ENCODE results near the gene LRP6. TPM values are rescaled to one million over a fixed set of nuclear protein-coding genes. Genes with fewer than 3 reads are reported as not detected.

The LRP6 gene
- total and polyA plus RNA-seq, 10 of the 15 experiments (the other 5 are each of a cell fraction or from before 2014, with no cell fraction given), result 1.5 to 14.9 (median 6.1) TPM

DNA sequence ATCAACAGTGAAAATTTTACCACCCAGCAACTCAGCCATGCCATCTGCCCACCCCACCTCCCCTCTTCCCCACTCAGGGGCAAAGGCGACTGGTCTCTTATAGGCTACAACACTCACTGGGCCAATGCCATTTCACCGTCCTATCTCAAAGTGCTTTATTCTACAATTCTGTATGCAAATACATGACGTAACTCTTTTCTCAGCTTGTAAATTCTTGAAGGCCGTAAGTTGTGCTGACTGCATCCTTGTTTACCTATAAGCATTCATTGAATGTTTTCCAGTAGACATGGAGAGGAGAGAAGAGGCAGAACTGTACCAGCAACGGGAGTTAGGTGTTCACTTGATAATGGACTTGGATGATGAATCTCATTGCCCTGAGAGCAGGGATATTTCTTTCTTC is 180.5 kb downstream of the LRP6 start:
- no peak for ATAC-seq
- no peak for TF ChIP-seq SMAD5 (IDR thresholded peaks at IDR 0.05; ENCODE audit: low read depth)
- TF ChIP-seq CREB1 (IDR thresholded peaks at IDR 0.05; ENCODE audit: low read depth), result no peak
- no peak for TF ChIP-seq RFX5 (IDR thresholded peaks at IDR 0.05; ENCODE audit: low read depth, low read length)
- TF ChIP-seq NFXL1 (IDR thresholded peaks at IDR 0.05; ENCODE audit: borderline replicate concordance), result no peak
- TF ChIP-seq, protein P1, sequence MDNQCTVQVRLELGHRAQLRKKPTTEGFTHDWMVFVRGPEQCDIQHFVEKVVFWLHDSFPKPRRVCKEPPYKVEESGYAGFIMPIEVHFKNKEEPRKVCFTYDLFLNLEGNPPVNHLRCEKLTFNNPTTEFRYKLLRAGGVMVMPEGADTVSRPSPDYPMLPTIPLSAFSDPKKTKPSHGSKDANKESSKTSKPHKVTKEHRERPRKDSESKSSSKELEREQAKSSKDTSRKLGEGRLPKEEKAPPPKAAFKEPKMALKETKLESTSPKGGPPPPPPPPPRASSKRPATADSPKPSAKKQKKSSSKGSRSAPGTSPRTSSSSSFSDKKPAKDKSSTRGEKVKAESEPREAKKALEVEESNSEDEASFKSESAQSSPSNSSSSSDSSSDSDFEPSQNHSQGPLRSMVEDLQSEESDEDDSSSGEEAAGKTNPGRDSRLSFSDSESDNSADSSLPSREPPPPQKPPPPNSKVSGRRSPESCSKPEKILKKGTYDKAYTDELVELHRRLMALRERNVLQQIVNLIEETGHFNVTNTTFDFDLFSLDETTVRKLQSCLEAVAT (IDR thresholded peaks at IDR 0.05), result no peak
- TF ChIP-seq, protein P2, sequence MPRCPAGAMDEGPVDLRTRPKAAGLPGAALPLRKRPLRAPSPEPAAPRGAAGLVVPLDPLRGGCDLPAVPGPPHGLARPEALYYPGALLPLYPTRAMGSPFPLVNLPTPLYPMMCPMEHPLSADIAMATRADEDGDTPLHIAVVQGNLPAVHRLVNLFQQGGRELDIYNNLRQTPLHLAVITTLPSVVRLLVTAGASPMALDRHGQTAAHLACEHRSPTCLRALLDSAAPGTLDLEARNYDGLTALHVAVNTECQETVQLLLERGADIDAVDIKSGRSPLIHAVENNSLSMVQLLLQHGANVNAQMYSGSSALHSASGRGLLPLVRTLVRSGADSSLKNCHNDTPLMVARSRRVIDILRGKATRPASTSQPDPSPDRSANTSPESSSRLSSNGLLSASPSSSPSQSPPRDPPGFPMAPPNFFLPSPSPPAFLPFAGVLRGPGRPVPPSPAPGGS (IDR thresholded peaks at IDR 0.05; ENCODE audit: borderline replicate concordance, insufficient read depth, low read depth, low read length, poor library complexity, severe bottlenecking), result no peak
- TF ChIP-seq SRF (IDR thresholded peaks at IDR 0.05; ENCODE audit: low read depth in 2 of 2, low read length in 2 of 2), result no peak
- no peak for TF ChIP-seq ZZZ3 (IDR thresholded peaks at IDR 0.05; ENCODE audit: control insufficient read depth, insufficient read length, low read depth)
- no peak for TF ChIP-seq SMC3 (IDR thresholded peaks at IDR 0.05; ENCODE audit: borderline replicate concordance, low read length)
- TF ChIP-seq STAT3 (IDR thresholded peaks at IDR 0.05; ENCODE audit: low read depth, low read length), result no peak
- TF ChIP-seq, protein P3, sequence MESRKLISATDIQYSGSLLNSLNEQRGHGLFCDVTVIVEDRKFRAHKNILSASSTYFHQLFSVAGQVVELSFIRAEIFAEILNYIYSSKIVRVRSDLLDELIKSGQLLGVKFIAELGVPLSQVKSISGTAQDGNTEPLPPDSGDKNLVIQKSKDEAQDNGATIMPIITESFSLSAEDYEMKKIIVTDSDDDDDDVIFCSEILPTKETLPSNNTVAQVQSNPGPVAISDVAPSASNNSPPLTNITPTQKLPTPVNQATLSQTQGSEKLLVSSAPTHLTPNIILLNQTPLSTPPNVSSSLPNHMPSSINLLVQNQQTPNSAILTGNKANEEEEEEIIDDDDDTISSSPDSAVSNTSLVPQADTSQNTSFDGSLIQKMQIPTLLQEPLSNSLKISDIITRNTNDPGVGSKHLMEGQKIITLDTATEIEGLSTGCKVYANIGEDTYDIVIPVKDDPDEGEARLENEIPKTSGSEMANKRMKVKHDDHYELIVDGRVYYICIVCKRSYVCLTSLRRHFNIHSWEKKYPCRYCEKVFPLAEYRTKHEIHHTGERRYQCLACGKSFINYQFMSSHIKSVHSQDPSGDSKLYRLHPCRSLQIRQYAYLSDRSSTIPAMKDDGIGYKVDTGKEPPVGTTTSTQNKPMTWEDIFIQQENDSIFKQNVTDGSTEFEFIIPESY (IDR thresholded peaks at IDR 0.05), result no peak
- TF ChIP-seq, protein P4, sequence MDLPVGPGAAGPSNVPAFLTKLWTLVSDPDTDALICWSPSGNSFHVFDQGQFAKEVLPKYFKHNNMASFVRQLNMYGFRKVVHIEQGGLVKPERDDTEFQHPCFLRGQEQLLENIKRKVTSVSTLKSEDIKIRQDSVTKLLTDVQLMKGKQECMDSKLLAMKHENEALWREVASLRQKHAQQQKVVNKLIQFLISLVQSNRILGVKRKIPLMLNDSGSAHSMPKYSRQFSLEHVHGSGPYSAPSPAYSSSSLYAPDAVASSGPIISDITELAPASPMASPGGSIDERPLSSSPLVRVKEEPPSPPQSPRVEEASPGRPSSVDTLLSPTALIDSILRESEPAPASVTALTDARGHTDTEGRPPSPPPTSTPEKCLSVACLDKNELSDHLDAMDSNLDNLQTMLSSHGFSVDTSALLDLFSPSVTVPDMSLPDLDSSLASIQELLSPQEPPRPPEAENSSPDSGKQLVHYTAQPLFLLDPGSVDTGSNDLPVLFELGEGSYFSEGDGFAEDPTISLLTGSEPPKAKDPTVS (IDR thresholded peaks at IDR 0.05; ENCODE audit: low read depth, low read length), result no peak
- TF ChIP-seq NFYA (IDR thresholded peaks at IDR 0.05; ENCODE audit: borderline replicate concordance, low read depth, low read length), result no peak
- TF ChIP-seq, protein P5, sequence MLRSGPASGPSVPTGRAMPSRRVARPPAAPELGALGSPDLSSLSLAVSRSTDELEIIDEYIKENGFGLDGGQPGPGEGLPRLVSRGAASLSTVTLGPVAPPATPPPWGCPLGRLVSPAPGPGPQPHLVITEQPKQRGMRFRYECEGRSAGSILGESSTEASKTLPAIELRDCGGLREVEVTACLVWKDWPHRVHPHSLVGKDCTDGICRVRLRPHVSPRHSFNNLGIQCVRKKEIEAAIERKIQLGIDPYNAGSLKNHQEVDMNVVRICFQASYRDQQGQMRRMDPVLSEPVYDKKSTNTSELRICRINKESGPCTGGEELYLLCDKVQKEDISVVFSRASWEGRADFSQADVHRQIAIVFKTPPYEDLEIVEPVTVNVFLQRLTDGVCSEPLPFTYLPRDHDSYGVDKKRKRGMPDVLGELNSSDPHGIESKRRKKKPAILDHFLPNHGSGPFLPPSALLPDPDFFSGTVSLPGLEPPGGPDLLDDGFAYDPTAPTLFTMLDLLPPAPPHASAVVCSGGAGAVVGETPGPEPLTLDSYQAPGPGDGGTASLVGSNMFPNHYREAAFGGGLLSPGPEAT (IDR thresholded peaks at IDR 0.05; ENCODE audit: low read depth), result no peak
- no peak for TF ChIP-seq BMI1 (IDR thresholded peaks at IDR 0.05; ENCODE audit: borderline replicate concordance)
- Histone ChIP-seq H3K79me2 (ENCODE audit: control insufficient read depth, insufficient read depth, low read length) (no peaks in the 10 kb centered on the region), H2AFZ (ENCODE audit: control insufficient read depth, low read depth, low read length) (no peak overlapping the region), H3K27me3 (replicated peaks in 1 of 2; ENCODE audit: control insufficient read depth in 2 of 2, insufficient read depth in 2 of 2, low read length in 1 of 2) (0 out of 4 replicates have a peak, but pooled peaks cover 0 to 2% of the 10 kb centered on the region in 2 experiments), H3K4me2 (ENCODE audit: control insufficient read depth, insufficient read depth) (no peak overlapping the region), H3K9ac (ENCODE audit: control insufficient read depth, insufficient read depth, low read length) (no peak overlapping the region), H3K27ac (ENCODE audit: control insufficient read depth, insufficient read depth) (no peak overlapping the region), H3K4me1 (ENCODE audit: control insufficient read depth, insufficient read depth, low read length) (no peaks in the 10 kb centered on the region), H3K9me3 (replicated peaks; ENCODE audit: control insufficient read depth, insufficient read depth, low read length) (no peaks in the 10 kb centered on the region), H4K20me1 (ENCODE audit: control insufficient read depth, insufficient read depth) (no peaks in the 10 kb centered on the region), H3K4me3 (no peak overlapping the region), H3K36me3 (ENCODE audit: control insufficient read depth in 2 of 2, insufficient read depth in 2 of 2, low read length in 1 of 2) (no peaks in the 10 kb centered on the region)
- DNase-seq (ENCODE audit: low read depth, low spot score), result no peak
- CTCF ChIA-PET, result interaction anchor here (9.9 kb wide), 1 partner anchor 243 kb away, joined by 214 read pairs; no protein-coding TSS in a partner anchor
- BruUV-seq (replicated peaks), result no TSS peak
- no peak for FAIRE-seq
- 66% methylated on average over 5 of the region's 5 CpGs for WGBS (ENCODE audit: insufficient coverage, insufficient replicate concordance, low lambda C conversion rate, missing lambda C conversion rate)
- intact Hi-C loops (cut with micrococcal nuclease; ENCODE audit: unreplicated experiment), result no loop called here
- in situ Hi-C loops (cut with MboI), result loop anchor here (10.0 kb wide), 1 partner anchor 618 kb away; no protein-coding TSS in a partner anchor
- SMC1A ChIA-PET (ENCODE audit: uncharacterized antibody, unreplicated experiment), result interaction anchor here (7.8 kb wide), 1 partner anchor 241 kb away, joined by 112 read pairs; no protein-coding TSS in a partner anchor
- POLR2A ChIA-PET, result no interaction called here
- RAD21 ChIA-PET (ENCODE audit: unreplicated experiment), result no interaction called here

Measured in GM12878 (cell line).